Neural cell (in vitro differentiated cells): ENCODE results near the gene PLA2G2D.

Source experiments
- RAD21 ChIP-seq: fragments of 450-650 bp; conservative IDR thresholded peaks from 2 replicates; pipeline ENCODE4 v1.6.1; 2014; ENCODE audit warnings: antibody characterized with exemption, mild to moderate bottlenecking, moderate library complexity
- TF ChIP-seq, protein P1 (sequence below): fragments of 450-650 bp; IDR thresholded peaks from 2 replicates; pipeline ENCODE4 v1.5.1; 2014; ENCODE audit warnings: antibody characterized with exemption, mild to moderate bottlenecking, moderate library complexity; ENCODE audit not compliant: poor library complexity, severe bottlenecking

- TF ChIP-seq, protein P1, sequence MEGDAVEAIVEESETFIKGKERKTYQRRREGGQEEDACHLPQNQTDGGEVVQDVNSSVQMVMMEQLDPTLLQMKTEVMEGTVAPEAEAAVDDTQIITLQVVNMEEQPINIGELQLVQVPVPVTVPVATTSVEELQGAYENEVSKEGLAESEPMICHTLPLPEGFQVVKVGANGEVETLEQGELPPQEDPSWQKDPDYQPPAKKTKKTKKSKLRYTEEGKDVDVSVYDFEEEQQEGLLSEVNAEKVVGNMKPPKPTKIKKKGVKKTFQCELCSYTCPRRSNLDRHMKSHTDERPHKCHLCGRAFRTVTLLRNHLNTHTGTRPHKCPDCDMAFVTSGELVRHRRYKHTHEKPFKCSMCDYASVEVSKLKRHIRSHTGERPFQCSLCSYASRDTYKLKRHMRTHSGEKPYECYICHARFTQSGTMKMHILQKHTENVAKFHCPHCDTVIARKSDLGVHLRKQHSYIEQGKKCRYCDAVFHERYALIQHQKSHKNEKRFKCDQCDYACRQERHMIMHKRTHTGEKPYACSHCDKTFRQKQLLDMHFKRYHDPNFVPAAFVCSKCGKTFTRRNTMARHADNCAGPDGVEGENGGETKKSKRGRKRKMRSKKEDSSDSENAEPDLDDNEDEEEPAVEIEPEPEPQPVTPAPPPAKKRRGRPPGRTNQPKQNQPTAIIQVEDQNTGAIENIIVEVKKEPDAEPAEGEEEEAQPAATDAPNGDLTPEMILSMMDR: no peak
- no peak for TF ChIP-seq RAD21
Measured at GRCh38 chr1:20086800-20087199, 32.5 kb downstream of the PLA2G2D start.
